ENCODE results near the gene VAV1. TPM values are rescaled to one million over a fixed set of nuclear protein-coding genes. Genes with fewer than 3 reads are reported as not detected.

VAV1 gene
- total and polyA plus RNA-seq, 2 experiments from 2014 or later = 0.82 to 1.8 TPM

GRCh38 chr19:6821639-6822310, 49.3 kb downstream of the VAV1 start:
- Histone ChIP-seq H4K20me1 (replicated peaks; ENCODE audit: insufficient read depth) (no peaks in the 10 kb centered on the region), H3K9me2 (ENCODE audit: insufficient read depth) (no peaks in the 10 kb centered on the region), H3K4me2 (no peak overlapping the region), H3K27me3 (ENCODE audit: insufficient read depth) (no peaks in the 10 kb centered on the region), H2AFZ (no peak overlapping the region), H3K27ac (ENCODE audit: low read depth) (no peak overlapping the region), H3K36me3 (ENCODE audit: insufficient read depth) (no peaks in the 10 kb centered on the region), H3K4me1 (ENCODE audit: insufficient read depth) (no peaks in the 10 kb centered on the region), H3K4me3 (no peak overlapping the region), H3F3A (replicated peaks; ENCODE audit: low read depth) (no peaks in the 10 kb centered on the region), H3K79me2 (replicated peaks; ENCODE audit: insufficient read depth) (no peaks in the 10 kb centered on the region)
- TF ChIP-seq CREB1 (CRISPR knock-in tag; IDR thresholded peaks at IDR 0.05; ENCODE audit: low read depth) = no peak
- no peak for TF ChIP-seq STAT1 (IDR thresholded peaks at IDR 0.05; ENCODE audit: unreplicated experiment)
- TF ChIP-seq, protein P1, sequence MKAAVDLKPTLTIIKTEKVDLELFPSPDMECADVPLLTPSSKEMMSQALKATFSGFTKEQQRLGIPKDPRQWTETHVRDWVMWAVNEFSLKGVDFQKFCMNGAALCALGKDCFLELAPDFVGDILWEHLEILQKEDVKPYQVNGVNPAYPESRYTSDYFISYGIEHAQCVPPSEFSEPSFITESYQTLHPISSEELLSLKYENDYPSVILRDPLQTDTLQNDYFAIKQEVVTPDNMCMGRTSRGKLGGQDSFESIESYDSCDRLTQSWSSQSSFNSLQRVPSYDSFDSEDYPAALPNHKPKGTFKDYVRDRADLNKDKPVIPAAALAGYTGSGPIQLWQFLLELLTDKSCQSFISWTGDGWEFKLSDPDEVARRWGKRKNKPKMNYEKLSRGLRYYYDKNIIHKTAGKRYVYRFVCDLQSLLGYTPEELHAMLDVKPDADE (IDR thresholded peaks at IDR 0.05) = no peak
- TF ChIP-seq ZNF331 (CRISPR knock-in tag; IDR thresholded peaks at IDR 0.05; ENCODE audit: low read depth) = no peak
- no peak for TF ChIP-seq ZNF114 (CRISPR knock-in tag; IDR thresholded peaks at IDR 0.05)
- no peak for TF ChIP-seq POLR2AphosphoS5 (IDR thresholded peaks at IDR 0.05; ENCODE audit: low read depth)
- no peak for TF ChIP-seq NANOG (IDR thresholded peaks at IDR 0.05; ENCODE audit: borderline replicate concordance)
- no peak for TF ChIP-seq EZH2phosphoT487 (IDR thresholded peaks at IDR 0.05; ENCODE audit: unreplicated experiment)
- TF ChIP-seq CTCF (conservative IDR thresholded peaks at IDR 0.05; ENCODE audit: low read depth in 2 of 2) = no peak
- TF ChIP-seq EZH2 (IDR thresholded peaks at IDR 0.05; ENCODE audit: low read depth, unreplicated experiment) = no peak
- no peak for TF ChIP-seq JUNB (IDR thresholded peaks at IDR 0.05; ENCODE audit: unreplicated experiment)
- TF ChIP-seq REST (IDR thresholded peaks at IDR 0.05; ENCODE audit: unreplicated experiment) = no peak
- TF ChIP-seq, protein P2, sequence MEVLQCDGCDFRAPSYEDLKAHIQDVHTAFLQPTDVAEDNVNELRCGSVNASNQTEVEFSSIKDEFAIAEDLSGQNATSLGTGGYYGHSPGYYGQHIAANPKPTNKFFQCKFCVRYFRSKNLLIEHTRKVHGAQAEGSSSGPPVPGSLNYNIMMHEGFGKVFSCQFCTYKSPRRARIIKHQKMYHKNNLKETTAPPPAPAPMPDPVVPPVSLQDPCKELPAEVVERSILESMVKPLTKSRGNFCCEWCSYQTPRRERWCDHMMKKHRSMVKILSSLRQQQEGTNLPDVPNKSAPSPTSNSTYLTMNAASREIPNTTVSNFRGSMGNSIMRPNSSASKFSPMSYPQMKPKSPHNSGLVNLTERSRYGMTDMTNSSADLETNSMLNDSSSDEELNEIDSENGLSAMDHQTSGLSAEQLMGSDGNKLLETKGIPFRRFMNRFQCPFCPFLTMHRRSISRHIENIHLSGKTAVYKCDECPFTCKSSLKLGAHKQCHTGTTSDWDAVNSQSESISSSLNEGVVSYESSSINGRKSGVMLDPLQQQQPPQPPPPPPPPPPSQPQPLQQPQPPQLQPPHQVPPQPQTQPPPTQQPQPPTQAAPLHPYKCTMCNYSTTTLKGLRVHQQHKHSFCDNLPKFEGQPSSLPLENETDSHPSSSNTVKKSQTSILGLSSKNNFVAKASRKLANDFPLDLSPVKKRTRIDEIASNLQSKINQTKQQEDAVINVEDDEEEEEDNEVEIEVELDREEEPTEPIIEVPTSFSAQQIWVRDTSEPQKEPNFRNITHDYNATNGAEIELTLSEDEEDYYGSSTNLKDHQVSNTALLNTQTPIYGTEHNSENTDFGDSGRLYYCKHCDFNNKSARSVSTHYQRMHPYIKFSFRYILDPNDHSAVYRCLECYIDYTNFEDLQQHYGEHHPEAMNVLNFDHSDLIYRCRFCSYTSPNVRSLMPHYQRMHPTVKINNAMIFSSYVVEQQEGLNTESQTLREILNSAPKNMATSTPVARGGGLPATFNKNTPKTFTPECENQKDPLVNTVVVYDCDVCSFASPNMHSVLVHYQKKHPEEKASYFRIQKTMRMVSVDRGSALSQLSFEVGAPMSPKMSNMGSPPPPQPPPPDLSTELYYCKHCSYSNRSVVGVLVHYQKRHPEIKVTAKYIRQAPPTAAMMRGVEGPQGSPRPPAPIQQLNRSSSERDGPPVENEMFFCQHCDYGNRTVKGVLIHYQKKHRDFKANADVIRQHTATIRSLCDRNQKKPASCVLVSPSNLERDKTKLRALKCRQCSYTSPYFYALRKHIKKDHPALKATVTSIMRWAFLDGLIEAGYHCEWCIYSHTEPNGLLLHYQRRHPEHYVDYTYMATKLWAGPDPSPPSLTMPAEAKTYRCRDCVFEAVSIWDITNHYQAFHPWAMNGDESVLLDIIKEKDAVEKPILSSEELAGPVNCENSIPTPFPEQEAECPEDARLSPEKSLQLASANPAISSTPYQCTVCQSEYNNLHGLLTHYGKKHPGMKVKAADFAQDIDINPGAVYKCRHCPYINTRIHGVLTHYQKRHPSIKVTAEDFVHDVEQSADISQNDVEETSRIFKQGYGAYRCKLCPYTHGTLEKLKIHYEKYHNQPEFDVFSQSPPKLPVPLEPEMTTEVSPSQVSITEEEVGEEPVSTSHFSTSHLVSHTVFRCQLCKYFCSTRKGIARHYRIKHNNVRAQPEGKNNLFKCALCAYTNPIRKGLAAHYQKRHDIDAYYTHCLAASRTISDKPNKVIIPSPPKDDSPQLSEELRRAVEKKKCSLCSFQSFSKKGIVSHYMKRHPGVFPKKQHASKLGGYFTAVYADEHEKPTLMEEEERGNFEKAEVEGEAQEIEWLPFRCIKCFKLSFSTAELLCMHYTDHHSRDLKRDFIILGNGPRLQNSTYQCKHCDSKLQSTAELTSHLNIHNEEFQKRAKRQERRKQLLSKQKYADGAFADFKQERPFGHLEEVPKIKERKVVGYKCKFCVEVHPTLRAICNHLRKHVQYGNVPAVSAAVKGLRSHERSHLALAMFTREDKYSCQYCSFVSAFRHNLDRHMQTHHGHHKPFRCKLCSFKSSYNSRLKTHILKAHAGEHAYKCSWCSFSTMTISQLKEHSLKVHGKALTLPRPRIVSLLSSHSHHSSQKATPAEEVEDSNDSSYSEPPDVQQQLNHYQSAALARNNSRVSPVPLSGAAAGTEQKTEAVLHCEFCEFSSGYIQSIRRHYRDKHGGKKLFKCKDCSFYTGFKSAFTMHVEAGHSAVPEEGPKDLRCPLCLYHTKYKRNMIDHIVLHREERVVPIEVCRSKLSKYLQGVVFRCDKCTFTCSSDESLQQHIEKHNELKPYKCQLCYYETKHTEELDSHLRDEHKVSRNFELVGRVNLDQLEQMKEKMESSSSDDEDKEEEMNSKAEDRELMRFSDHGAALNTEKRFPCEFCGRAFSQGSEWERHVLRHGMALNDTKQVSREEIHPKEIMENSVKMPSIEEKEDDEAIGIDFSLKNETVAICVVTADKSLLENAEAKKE (CRISPR knock-in tag; IDR thresholded peaks at IDR 0.05) = no peak
- Mint-ChIP-seq H3K4me1 (no peaks in the 10 kb centered on the region), H3K27ac (no peak overlapping the region), H3K27me3 (ENCODE audit: insufficient read depth, low read depth, poor library complexity) (peaks cover 8% of the 10 kb centered on the region), H3K9me3 (peaks cover 88% of the 10 kb centered on the region), H3K4me3 (no peak overlapping the region), H3K36me3 (ENCODE audit: low read depth) (peaks cover 40% of the 10 kb centered on the region)
- DNase-seq (ENCODE audit: low spot score) (no peak), ATAC-seq (no peak)

Data from GM23338 (cell line).